Measurements from ENCODE around the gene POM121C.
"Not testable (repeated sequence)": the region's sequence is repeated elsewhere in the genome, so short reads cannot be mapped to it uniquely, and the experiment has no call there.

DNA sequence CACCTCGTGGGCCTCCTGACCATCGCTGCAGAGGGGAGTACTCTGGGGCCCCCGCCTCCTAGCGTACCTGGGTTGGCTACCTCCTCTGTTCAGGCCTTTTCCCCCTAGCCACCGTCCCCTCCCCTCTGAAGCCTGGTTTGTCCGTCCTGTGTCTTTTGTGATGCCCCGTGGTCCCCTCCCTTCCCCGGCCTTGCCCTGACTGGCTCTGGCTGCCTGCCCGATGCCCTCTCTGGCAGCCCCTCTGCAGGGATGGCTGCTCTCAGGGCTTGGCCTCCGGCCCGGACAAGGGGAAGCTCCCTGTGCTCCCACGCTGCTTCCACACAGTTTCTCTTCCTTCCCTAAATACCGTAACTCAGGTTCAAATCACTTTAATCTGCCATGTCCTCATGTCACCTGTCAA, 66.4 kb downstream of the POM121C start:
- TF ChIP-seq, protein P1, sequence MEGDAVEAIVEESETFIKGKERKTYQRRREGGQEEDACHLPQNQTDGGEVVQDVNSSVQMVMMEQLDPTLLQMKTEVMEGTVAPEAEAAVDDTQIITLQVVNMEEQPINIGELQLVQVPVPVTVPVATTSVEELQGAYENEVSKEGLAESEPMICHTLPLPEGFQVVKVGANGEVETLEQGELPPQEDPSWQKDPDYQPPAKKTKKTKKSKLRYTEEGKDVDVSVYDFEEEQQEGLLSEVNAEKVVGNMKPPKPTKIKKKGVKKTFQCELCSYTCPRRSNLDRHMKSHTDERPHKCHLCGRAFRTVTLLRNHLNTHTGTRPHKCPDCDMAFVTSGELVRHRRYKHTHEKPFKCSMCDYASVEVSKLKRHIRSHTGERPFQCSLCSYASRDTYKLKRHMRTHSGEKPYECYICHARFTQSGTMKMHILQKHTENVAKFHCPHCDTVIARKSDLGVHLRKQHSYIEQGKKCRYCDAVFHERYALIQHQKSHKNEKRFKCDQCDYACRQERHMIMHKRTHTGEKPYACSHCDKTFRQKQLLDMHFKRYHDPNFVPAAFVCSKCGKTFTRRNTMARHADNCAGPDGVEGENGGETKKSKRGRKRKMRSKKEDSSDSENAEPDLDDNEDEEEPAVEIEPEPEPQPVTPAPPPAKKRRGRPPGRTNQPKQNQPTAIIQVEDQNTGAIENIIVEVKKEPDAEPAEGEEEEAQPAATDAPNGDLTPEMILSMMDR (IDR thresholded peaks at IDR 0.05): not testable (repeated sequence)
- not testable (repeated sequence) for TF ChIP-seq EZH2 (IDR thresholded peaks at IDR 0.05; ENCODE audit: borderline replicate concordance, insufficient read depth, low read depth, low read length, poor library complexity, severe bottlenecking)
